Measurements from ENCODE around the gene ARHGAP44. TPM values are rescaled to one million over a fixed set of nuclear protein-coding genes. Genes with fewer than 3 reads are reported as not detected.
A peak's percentile ranks its signal among the peaks of the same experiment; 100 is the strongest.

ARHGAP44 gene
- polyA plus RNA-seq, 6 donors from 2014 or later = 0.07 to 0.16 TPM; not detected in 4

DNA sequence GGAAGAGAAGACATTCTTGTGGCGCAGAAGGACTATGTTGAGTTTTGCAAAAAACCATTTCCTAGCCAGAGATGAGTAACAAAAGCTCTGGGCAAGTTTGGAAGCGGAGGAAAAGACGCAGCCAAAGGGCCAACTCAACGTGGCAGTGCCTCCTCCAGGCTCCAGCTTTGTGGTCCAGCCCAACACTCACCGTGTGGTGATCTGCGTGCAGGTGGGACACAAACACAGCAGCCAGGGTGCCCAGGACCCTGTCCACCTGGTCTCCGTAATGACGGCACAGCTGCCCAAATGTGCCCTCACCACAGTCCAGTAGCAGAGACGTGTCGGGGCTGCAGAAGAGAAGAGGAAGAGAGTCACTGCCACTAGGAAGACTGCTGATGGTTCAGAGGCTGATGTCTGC, 207.1 kb downstream of the ARHGAP44 start:
- Mint-ChIP-seq H3K4me1 (no peaks in the 10 kb centered on the region), H3K36me3 (peaks cover 10 to 25% of the 10 kb centered on the region in 2 donors), H3K9me3 (no peaks in the 10 kb centered on the region), H3K4me3 (no peak overlapping the region), H3K27ac (no peak overlapping the region), H3K27me3 (no peaks in the 10 kb centered on the region)
- ATAC-seq (ENCODE audit: low read depth in 2 of 2) (no peak), DNase-seq (no peak)

DNA sequence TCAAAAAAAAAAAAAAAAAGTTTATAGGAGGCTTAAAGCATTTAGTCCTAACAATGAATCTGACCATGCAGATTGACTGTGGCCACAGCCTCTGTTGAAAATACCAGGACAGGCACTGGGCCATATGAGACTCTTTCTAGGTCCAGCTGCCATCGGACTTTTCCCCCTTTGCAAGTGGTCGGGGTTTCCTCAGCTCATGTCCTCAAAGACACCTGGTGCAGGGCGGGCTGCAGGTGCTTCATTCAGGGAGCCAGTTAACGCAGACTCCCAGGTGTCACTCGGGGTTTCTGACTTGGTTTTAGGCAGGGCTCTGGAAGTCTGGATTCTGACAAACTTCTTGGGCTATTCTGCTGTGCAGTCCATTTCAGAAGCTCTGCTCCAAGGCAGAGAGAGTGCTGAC, 207.6 kb downstream of the ARHGAP44 start:
- Mint-ChIP-seq H3K36me3 (peaks cover 5 to 25% of the 10 kb centered on the region in 2 donors), H3K4me1 (no peaks in the 10 kb centered on the region), H3K27ac (no peak overlapping the region), H3K27me3 (no peaks in the 10 kb centered on the region), H3K9me3 (no peaks in the 10 kb centered on the region), H3K4me3 (no peak overlapping the region)
- ATAC-seq (ENCODE audit: low read depth in 2 of 2) (no peak), DNase-seq (no peak)

DNA sequence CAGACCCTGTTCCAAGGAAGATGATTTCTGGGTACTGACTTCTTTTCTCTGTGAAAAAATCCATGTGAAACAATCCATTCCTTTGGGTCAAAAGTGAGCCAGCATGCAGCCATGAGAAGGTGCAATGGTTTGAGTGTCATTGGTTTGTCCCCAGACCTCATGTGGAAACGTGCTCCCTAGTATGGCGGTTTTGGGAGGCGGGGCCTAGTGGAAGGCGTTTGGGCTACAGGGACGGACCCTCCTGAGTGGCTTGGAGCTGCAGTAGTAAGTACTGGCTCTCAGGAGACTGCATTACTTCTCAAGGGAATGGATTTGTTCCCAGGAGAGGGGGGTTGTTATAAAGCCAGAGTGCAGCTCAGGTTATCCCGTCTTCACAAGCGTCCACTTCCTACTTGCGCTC, 209.2 kb downstream of the ARHGAP44 start:
- Mint-ChIP-seq H3K9me3 (no peaks in the 10 kb centered on the region), H3K4me3 (no peak overlapping the region), H3K4me1 (no peaks in the 10 kb centered on the region), H3K36me3 (peaks cover 5 to 26% of the 10 kb centered on the region in 2 donors), H3K27ac (peak overlapping the region in 1 of 6 donors; percentile 50), H3K27me3 (no peaks in the 10 kb centered on the region)
- ATAC-seq (ENCODE audit: low read depth in 2 of 2) (no peak), DNase-seq (no peak)

DNA sequence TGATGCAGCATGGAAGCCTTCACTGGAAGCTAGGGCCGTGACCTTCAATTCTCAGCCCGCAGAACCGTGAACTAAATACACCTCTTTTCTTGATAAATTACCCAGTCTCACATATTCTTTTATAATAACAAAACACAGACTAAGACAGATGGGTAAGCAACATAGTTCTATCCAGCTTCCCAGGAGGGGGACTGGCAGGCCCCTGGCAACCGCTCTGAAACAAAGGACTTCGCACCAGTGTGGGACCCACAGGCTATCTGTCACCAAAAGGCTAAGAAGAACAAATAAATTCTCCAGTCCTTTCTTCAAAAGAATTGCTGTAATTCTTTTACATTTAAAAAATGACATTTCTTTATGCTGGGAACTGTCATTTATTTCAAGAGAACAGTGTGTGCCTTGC, 209.6 kb downstream of the ARHGAP44 start:
- H3K9me3 Mint-ChIP-seq = peaks cover 0 to 1% (median 0%) of the 10 kb centered on the region in 7 donors
- H3K4me1 Mint-ChIP-seq = peaks cover 0 to 2% (median 0%) of the 10 kb centered on the region in 3 donors
- H3K27me3 Mint-ChIP-seq = no peaks in the 10 kb centered on the region
- peak overlapping the region in 1 of 6 donors; percentile 50 for H3K27ac Mint-ChIP-seq
- DNase-seq (no peak), ATAC-seq (ENCODE audit: low read depth in 2 of 2) (no peak)
- peaks cover 6 to 30% of the 10 kb centered on the region in 2 donors for H3K36me3 Mint-ChIP-seq
- no peak overlapping the region for H3K4me3 Mint-ChIP-seq

DNA sequence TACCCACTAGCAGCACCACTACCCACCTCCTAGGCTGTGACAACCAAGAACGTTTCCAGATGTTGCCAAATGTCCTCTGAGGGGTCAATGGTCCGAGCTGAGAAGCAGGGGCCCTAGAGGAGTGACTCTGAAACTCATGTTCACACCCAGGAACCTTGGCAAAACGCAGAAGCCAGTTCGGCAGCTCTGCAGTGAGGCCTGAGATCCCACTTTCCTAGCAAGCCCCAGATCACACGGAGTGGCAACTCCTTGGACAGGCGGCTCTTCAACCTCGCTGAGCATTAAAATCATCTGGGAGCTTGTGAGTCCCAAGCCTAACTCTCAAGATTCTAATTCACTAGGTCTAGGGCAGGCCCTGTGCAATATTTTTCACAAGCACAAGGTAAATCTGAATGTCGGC, 211.3 kb downstream of the ARHGAP44 start:
- H3K27ac Mint-ChIP-seq = no peak overlapping the region
- peaks cover 0 to 1% (median 0%) of the 10 kb centered on the region in 7 donors for H3K9me3 Mint-ChIP-seq
- no peak for ATAC-seq (ENCODE audit: low read depth in 2 of 2)
- no peak overlapping the region for H3K4me3 Mint-ChIP-seq
- peaks cover 12 to 25% of the 10 kb centered on the region in 2 donors for H3K36me3 Mint-ChIP-seq
- no peaks in the 10 kb centered on the region for H3K27me3 Mint-ChIP-seq
- DNase-seq = no peak
- peaks cover 0 to 2% (median 0%) of the 10 kb centered on the region in 3 donors for H3K4me1 Mint-ChIP-seq

DNA sequence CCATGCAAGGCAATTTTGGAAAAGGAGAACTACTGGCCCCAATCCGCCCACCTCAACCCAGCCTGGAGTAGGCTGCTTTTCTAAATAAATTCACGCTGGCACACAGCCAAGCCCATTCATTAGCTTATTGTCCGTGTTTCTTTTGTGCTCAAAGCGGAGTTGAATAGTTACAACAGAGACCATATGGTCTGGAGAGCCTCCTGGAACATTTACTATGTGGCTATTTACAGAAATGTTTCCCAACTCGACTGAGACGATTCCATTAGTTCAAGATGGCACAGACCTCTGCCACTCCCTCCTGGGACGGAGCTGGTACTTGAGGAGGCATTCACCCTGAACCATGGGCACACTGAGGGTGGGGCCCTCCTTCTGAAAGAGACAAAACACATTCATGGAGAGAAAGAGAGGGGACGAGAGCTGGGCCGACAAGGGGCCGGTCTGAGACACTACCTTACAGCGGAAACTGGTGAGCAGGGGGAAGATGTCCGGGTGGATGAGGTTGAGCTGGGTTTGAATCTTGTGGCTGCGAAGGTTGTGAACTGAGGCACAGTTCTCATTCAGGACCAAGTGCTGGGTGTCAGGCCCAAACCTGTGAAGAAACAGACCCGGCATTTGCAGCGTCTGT, 212.8 kb downstream of the ARHGAP44 start:
- ATAC-seq (ENCODE audit: low read depth in 2 of 2) (no peak), DNase-seq (no peak)
- peaks cover 0 to 1% (median 0%) of the 10 kb centered on the region in 7 donors for H3K9me3 Mint-ChIP-seq
- no peak overlapping the region for H3K4me3 Mint-ChIP-seq
- H3K36me3 Mint-ChIP-seq = peaks cover 12 to 15% of the 10 kb centered on the region in 2 donors
- H3K4me1 Mint-ChIP-seq = peaks cover 0 to 2% (median 0%) of the 10 kb centered on the region in 3 donors
- H3K27me3 Mint-ChIP-seq = no peaks in the 10 kb centered on the region
- no peak overlapping the region for H3K27ac Mint-ChIP-seq

DNA sequence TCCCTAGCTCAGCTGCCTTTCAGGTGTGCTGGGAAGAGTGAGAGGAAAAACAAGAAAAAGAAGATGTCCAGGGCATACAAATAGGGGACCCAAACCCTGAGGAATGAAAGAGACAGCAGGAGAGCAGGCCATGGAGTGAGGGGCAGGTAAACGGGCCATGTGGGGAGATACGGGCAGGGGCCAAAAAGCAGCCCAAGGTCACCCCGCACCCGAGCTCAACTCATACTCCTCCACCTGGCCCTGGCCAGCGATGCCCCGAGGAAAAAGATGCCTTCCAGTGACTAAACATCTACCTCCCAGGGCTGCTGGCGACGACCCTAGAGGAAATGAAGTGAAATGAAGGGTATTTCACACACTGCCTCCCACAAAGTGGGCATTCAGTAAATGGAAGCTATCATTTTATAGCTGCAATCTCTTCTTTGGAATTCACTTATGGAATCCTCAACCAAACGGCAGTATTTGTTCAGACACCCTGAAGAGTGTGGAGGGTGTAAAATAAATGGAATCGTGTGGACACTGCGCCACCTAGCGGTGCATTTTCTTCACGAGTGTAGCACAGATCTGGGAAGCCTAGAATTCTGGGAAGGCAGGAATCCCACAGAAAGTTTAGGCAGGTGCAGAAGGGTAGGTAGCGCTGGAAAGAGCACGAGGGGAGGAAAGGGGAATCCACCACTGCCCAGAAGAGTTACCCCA, 213.6 kb downstream of the ARHGAP44 start:
- no peak overlapping the region for H3K27ac Mint-ChIP-seq
- peaks cover 8 to 9% of the 10 kb centered on the region in 2 donors for H3K36me3 Mint-ChIP-seq
- DNase-seq = no peak
- peak in 1 of 2 donors; percentile 25 for ATAC-seq (ENCODE audit: low read depth in 2 of 2)
- peaks cover 0 to 2% (median 0%) of the 10 kb centered on the region in 3 donors for H3K4me1 Mint-ChIP-seq
- no peaks in the 10 kb centered on the region for H3K27me3 Mint-ChIP-seq
- H3K9me3 Mint-ChIP-seq = peaks cover 0 to 1% (median 0%) of the 10 kb centered on the region in 7 donors
- no peak overlapping the region for H3K4me3 Mint-ChIP-seq

DNA sequence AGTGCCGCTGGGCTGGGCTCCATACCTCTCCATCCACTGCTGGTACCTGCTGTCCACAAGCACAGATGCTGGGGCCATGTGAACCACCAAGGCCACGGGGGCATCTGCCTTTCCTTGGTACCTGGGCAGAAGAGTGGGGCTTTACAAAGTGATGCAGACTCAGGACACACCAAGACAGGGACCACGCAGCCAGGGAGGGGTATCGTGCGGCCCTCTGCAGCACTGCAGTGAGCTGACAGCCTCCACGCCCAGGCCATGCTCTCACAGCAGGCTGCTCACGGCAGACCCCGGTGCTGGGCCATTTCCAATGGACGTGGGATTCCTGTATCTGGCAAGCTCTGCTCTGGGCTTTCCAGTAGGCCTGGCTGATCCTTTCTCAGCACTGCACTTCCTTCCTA, 214.2 kb downstream of the ARHGAP44 start:
- peak overlapping the region in 1 of 6 donors; percentile 7 for H3K27ac Mint-ChIP-seq

DNA sequence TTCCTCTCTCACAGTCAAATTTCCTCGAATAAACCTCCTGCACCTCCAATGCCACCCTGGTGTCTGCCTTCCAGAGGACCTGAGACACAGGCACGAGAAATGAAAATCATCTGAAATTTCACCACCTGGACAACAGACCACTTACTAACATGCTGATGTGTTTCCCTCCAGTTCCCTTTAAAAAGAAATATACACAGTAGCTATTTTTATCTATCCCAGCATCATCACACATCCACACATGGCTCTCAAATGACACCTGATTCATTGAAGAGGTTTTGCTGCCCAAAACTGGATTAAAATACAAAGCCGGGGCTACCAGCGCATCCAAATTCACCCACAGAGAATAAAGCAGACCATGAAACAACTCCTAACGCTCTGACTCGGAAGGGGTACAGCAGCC, 214.6 kb downstream of the ARHGAP44 start:
- Mint-ChIP-seq H3K27ac (peak overlapping the region in 1 of 6 donors; percentile 7), H3K27me3 (no peaks in the 10 kb centered on the region), H3K4me3 (no peak overlapping the region), H3K9me3 (peaks cover 0 to 1% (median 0%) of the 10 kb centered on the region in 7 donors), H3K4me1 (peaks cover 0 to 2% (median 0%) of the 10 kb centered on the region in 3 donors), H3K36me3 (peaks cover 8% of the 10 kb centered on the region in 2 donors)
- ATAC-seq (ENCODE audit: low read depth in 2 of 2) (no peak), DNase-seq (no peak)

More for the DNA sequence above, 214.2 kb downstream of the ARHGAP44 start:
- peaks cover 0 to 2% (median 0%) of the 10 kb centered on the region in 3 donors for H3K4me1 Mint-ChIP-seq
- no peak overlapping the region for H3K4me3 Mint-ChIP-seq
- ATAC-seq (ENCODE audit: low read depth in 2 of 2) = no peak
- peaks cover 0 to 1% (median 0%) of the 10 kb centered on the region in 7 donors for H3K9me3 Mint-ChIP-seq
- peaks cover 8% of the 10 kb centered on the region in 2 donors for H3K36me3 Mint-ChIP-seq
- no peaks in the 10 kb centered on the region for H3K27me3 Mint-ChIP-seq
- no peak for DNase-seq

DNA sequence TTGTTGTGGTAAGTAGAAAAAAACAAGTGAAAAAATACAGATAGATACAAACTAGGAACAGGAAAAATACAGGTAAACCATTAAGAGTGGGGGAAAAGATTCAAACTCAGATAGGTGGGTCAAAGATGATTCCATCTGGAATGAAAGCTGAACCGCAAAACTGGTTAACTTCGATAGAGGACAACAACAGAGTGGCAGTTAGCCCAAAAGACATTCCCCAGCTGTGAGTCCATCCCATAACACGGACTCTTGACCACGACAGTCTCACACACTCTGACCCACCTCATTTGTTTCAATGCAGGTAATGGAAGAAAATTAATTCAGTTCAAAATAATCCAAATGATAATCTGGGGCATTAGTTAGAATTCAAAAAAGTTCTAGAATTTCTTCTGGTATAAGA, 215.0 kb downstream of the ARHGAP44 start:
- ATAC-seq (ENCODE audit: low read depth in 2 of 2) (no peak), DNase-seq (no peak)
- Mint-ChIP-seq H3K36me3 (peaks cover 8% of the 10 kb centered on the region in 2 donors), H3K4me3 (no peak overlapping the region), H3K27me3 (no peaks in the 10 kb centered on the region), H3K27ac (no peak overlapping the region), H3K9me3 (peaks cover 0 to 1% (median 0%) of the 10 kb centered on the region in 7 donors), H3K4me1 (peaks cover 0 to 2% (median 0%) of the 10 kb centered on the region in 3 donors)

DNA sequence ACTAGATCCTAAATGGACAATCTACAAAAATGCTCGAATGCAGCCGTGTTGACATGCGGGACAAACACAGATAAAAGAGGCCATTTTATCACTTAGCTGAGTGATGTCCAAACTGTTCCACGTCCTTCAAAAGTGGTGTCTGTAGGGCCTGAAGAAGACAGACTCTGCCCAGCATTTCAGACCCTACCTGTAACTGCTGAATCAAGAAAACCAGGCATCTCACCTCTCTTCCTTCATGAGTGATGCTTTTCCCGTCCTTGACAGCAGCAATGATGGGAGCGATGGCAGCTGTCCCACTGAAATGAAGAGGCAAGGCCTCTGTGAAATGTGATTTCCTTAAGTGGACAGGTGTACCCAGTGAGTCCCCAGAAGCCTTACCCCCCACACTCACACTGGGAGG, 216.2 kb downstream of the ARHGAP44 start:
- Mint-ChIP-seq H3K27ac (no peak overlapping the region), H3K36me3 (peaks cover 8 to 10% of the 10 kb centered on the region in 2 donors), H3K4me1 (peaks cover 0 to 2% (median 0%) of the 10 kb centered on the region in 3 donors), H3K27me3 (no peaks in the 10 kb centered on the region), H3K9me3 (peaks cover 0 to 1% (median 0%) of the 10 kb centered on the region in 7 donors), H3K4me3 (no peak overlapping the region)
- no peak for ATAC-seq (ENCODE audit: low read depth in 2 of 2)
- no peak for DNase-seq

DNA sequence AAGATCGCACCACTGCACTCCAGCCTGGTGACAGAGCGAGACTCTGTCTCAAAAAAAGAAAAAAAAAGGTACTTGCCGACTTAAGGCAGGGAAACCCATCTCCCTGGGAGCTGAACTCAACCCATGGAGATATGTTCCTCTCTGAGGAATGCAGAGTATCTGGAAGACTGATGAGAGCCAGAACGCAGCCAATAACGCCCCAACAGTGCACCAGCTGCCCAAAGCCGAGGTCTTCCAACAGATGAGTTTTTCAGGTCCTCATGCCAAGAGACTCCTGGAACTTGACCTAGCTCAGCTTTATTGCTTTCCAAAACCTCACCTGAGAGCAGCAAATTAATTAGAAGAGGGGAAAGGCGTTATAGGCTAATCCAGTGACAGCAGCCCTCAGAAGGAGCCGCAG, 219.2 kb downstream of the ARHGAP44 start:
- Mint-ChIP-seq H3K4me1 (peaks cover 0 to 2% (median 0%) of the 10 kb centered on the region in 3 donors), H3K27me3 (no peaks in the 10 kb centered on the region), H3K9me3 (peaks cover 0 to 1% (median 0%) of the 10 kb centered on the region in 7 donors), H3K4me3 (no peak overlapping the region), H3K27ac (peak overlapping the region in 1 of 6 donors; percentile 78), H3K36me3 (peaks cover 7 to 22% of the 10 kb centered on the region in 2 donors)
- DNase-seq (no peak), ATAC-seq (ENCODE audit: low read depth in 2 of 2) (no peak)

DNA sequence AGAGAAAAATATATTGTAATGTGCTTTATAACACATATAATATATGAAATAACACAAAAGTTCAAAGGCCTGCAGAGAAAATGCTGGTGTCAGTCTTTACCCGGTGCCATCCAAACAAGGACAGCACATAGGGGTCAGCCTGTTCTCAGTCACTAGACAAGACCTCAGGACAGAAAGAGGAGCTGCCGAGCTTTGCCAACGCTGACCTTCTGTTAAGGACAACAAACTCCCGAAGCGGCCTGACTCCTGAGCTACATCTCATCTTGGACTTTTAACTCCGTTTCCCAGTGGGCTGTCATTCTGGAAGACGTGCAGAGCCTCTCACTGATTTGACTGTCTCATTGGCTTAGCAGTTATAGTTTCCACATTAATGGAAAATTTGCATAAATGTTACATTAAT, 221.7 kb downstream of the ARHGAP44 start:
- Mint-ChIP-seq H3K4me1 (peaks cover 6 to 17% (median 10%) of the 10 kb centered on the region in 3 donors), H3K36me3 (peaks cover 16 to 33% of the 10 kb centered on the region in 2 donors), H3K27me3 (no peaks in the 10 kb centered on the region), H3K4me3 (no peak overlapping the region), H3K27ac (no peak overlapping the region), H3K9me3 (no peaks in the 10 kb centered on the region)
- ATAC-seq (ENCODE audit: low read depth in 2 of 2) (no peak), DNase-seq (no peak)

DNA sequence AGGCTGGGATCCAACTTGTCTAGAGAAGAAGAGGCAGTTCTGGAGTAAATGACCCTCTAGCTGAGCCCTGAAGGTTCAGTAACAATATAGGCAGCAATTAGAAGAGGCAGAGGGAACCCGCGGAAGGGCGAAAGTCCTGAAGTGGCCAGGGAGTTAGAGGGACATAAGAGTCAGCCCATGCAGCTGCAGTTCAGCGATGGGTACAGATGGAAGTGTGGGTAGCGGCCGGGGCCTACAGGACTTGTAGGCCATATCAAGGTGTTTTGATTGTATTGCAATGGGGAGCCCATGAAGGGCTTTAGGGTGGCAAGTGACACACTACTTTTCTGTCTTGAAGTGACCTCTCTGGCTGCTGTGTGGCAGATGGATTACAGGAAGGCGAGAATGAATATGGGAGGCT, 225.5 kb downstream of the ARHGAP44 start:
- ATAC-seq (ENCODE audit: low read depth in 2 of 2) (no peak), DNase-seq (no peak)
- no peaks in the 10 kb centered on the region for H3K9me3 Mint-ChIP-seq
- H3K27me3 Mint-ChIP-seq = no peaks in the 10 kb centered on the region
- peak overlapping the region in 5 of 8 donors; percentile 1 to 100 (median 55) for H3K4me3 Mint-ChIP-seq
- H3K36me3 Mint-ChIP-seq = peaks cover 16 to 34% of the 10 kb centered on the region in 2 donors
- peaks cover 16 to 31% (median 30%) of the 10 kb centered on the region in 3 donors for H3K4me1 Mint-ChIP-seq
- H3K27ac Mint-ChIP-seq = peak overlapping the region in 1 of 6 donors; percentile 62
